Fibroblast of mammary gland (primary cell): Measurements from ENCODE around the gene ACTL7B.

Source experiments
- DNase-seq: peaks from one replicate; pipeline ENCODE4 v3.0.0-alpha.2; 2010; ENCODE audit warnings: low read depth
- H3K4me3 ChIP-seq: 2 replicates; pipeline ENCODE4 v1.5.1; 2011; ENCODE audit warnings: low read depth, mild to moderate bottlenecking, low read length, moderate library complexity; ENCODE audit not compliant: control insufficient read depth
- CTCF ChIP-seq: conservative IDR thresholded peaks from 2 replicates; pipeline ENCODE4 v1.5.1; 2011; ENCODE audit warnings: low read depth, low read length, inconsistent platforms; ENCODE audit not compliant: control insufficient read depth, insufficient read depth

Gene ACTL7B

GRCh38 chr9:108823829-108824228 is 32.0 kb downstream of the ACTL7B start:
- no peak overlapping the region for H3K4me3 ChIP-seq
- DNase-seq, result no peak
- no peak for TF ChIP-seq CTCF

- DNase-seq, result no peak
- no peak for TF ChIP-seq CTCF
- no peak overlapping the region for H3K4me3 ChIP-seq
Observed at GRCh38 chr9:108816037-108816436, 39.7 kb downstream of the ACTL7B start.

GRCh38 chr9:108815156-108815555 is 40.6 kb downstream of the ACTL7B start:
- DNase-seq, result no peak
- no peak for TF ChIP-seq CTCF

GRCh38 chr9:108813951-108814601 is 41.7 kb downstream of the ACTL7B start:
- DNase-seq, result peak; percentile 56
- no peak overlapping the region for H3K4me3 ChIP-seq
- peak; percentile 45 for TF ChIP-seq CTCF

More at GRCh38 chr9:108815156-108815555, 40.6 kb downstream of the ACTL7B start:
- no peak overlapping the region for H3K4me3 ChIP-seq

- no peak overlapping the region for H3K4me3 ChIP-seq
- DNase-seq, result no peak
- TF ChIP-seq CTCF, result no peak
Observed at GRCh38 chr9:108812396-108813025, 43.3 kb downstream of the ACTL7B start.

- TF ChIP-seq CTCF, result no peak
- H3K4me3 ChIP-seq, result no peak overlapping the region
- no peak for DNase-seq
Observed at GRCh38 chr9:108811944-108812343, 43.8 kb downstream of the ACTL7B start.
